Tibial nerve (tissue), 4 donors: ENCODE measurements around the gene TRHDE.

ENCODE experiments used
- EP300 ChIP-seq, 2 donors: sonication (generic); formaldehyde crosslinking; IDR thresholded peaks; one replicate each; pipeline ENCODE4 v1.6.1; 2017; ENCODE audit warnings: antibody characterized with exemption in 2 of 2, mild to moderate bottlenecking in 1 of 2
- POLR2A ChIP-seq, 2 donors: fragments of 450-650 bp; IDR thresholded peaks; one replicate each; pipeline ENCODE4 v1.6.1; 2017; ENCODE audit warnings: antibody characterized with exemption in 2 of 2, mild to moderate bottlenecking in 2 of 2, moderate library complexity in 2 of 2
- TF ChIP-seq, protein P1 (sequence below), 5 experiments: fragments of 200-600 bp in 3 of 5; fragments of 450-650 bp in 2 of 5; sonication (generic) in 3 of 5; IDR thresholded peaks; one replicate each; pipeline ENCODE4 v1.5.1; 2016 to 2019; ENCODE audit warnings: antibody characterized with exemption in 5 of 5, mild to moderate bottlenecking in 3 of 5, moderate library complexity in 2 of 5

DNA sequence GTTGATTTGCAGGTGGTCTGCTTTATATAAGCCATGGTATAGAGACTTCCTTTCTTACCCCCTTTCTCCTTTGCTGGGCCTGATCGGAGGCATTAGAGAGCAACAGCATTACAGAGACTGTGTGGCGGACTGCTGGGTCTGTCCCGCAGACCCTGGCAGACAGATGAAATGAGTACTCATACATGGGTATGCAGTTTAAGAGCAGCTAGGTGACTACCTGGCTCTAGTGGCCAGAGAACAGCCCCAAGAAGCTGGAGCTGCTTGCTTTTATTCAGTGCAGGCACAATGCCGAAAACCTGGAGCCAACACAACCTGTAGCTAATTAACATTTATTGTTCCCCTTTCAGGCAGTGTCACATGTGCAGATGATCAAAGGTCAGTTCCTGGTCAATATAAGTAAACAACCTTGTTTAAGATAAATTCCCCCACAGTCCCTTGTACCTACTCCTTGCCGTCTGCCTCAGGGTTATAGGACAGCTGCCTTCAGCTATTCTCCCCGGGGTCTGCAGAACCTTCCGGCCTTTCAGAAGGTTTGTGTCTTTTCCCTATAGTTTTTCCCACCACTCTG, 160.0 kb downstream of the TRHDE start:
- TF ChIP-seq POLR2A (IDR thresholded peaks at IDR 0.05) (no peak), EP300 (IDR thresholded peaks at IDR 0.05) (no peak)
- TF ChIP-seq, protein P1, sequence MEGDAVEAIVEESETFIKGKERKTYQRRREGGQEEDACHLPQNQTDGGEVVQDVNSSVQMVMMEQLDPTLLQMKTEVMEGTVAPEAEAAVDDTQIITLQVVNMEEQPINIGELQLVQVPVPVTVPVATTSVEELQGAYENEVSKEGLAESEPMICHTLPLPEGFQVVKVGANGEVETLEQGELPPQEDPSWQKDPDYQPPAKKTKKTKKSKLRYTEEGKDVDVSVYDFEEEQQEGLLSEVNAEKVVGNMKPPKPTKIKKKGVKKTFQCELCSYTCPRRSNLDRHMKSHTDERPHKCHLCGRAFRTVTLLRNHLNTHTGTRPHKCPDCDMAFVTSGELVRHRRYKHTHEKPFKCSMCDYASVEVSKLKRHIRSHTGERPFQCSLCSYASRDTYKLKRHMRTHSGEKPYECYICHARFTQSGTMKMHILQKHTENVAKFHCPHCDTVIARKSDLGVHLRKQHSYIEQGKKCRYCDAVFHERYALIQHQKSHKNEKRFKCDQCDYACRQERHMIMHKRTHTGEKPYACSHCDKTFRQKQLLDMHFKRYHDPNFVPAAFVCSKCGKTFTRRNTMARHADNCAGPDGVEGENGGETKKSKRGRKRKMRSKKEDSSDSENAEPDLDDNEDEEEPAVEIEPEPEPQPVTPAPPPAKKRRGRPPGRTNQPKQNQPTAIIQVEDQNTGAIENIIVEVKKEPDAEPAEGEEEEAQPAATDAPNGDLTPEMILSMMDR (IDR thresholded peaks at IDR 0.05): no peak
